HL-60 (cell line): Measurements from ENCODE around the gene TFR2.

Experiments used
- DNase-seq, 2 experiments: peaks; one replicate each; pipeline ENCODE4 v3.0.0-alpha.2; 2010 to 2020; ENCODE audit warnings: low read depth in 1 of 2, low spot score in 1 of 2
- H3K27ac ChIP-seq: fragments of 250-450 bp; sonication (Bioruptor Pico); replicated peaks from 2 replicates; pipeline ENCODE4 v1.5.1; 2020; ENCODE audit warnings: mild to moderate bottlenecking, moderate library complexity
- H3K27me3 ChIP-seq: fragments of 250-450 bp; sonication (Bioruptor Pico); 2 replicates; pipeline ENCODE4 v1.5.1; 2021; ENCODE audit warnings: mild to moderate bottlenecking, moderate library complexity; ENCODE audit not compliant: insufficient read depth, poor library complexity, severe bottlenecking
- H3K4me3 ChIP-seq: replicated peaks from 2 replicates; pipeline ENCODE4 v1.5.1; 2011; ENCODE audit warnings: mild to moderate bottlenecking, control low read depth, low read length; ENCODE audit not compliant: insufficient read depth
- CTCF ChIP-seq: IDR thresholded peaks from one replicate; pipeline ENCODE4 v1.5.1; 2011; ENCODE audit warnings: low read length, control low read depth, inconsistent platforms; ENCODE audit not compliant: insufficient read depth
- GABPA ChIP-seq: IDR thresholded peaks from 2 replicates; pipeline ENCODE4 v1.6.1; 2012; ENCODE audit warnings: low read depth
- POLR2AphosphoS5 ChIP-seq: IDR thresholded peaks from 2 replicates; pipeline ENCODE4 v1.6.1; 2012; ENCODE audit warnings: low read depth
- REST ChIP-seq: IDR thresholded peaks from 2 replicates; pipeline ENCODE4 v1.6.1; 2012; ENCODE audit warnings: low read depth; ENCODE audit not compliant: insufficient replicate concordance
- SPI1 ChIP-seq: IDR thresholded peaks from 2 replicates; pipeline ENCODE4 v1.6.1; 2012; ENCODE audit warnings: low read depth, mild to moderate bottlenecking, borderline replicate concordance
- long read RNA-seq: library from polyadenylated mRNA; unstranded; transcript quantifications from one replicate; pipeline ENCODE4 v2.0.0, GENCODE V29; 2020

TFR2 gene
- long read RNA-seq, transcript TFR2-212 (15 exons, 2,421 nt): major isoform, 13 of 77 reads
- long read RNA-seq, partial matches to known transcripts: 22 of 77 reads
- long read RNA-seq, other reads (novel, unspliced or antisense): 42 of 77 reads

- TF ChIP-seq CTCF: no peak
- no peak for TF ChIP-seq REST
- TF ChIP-seq GABPA: no peak
- TF ChIP-seq POLR2AphosphoS5: no peak
- TF ChIP-seq SPI1: no peak
- Histone ChIP-seq H3K4me3 (no peak within 1 kb of the TSS), H3K27me3 (no peaks in the 10 kb centered on the region), H3K27ac (no peak within 1 kb of the TSS)
- no peak for DNase-seq
Measured at GRCh38 chr7:100641463-100641859, at the start of gene TFR2. Gene TFR2 (minus strand): TSS chr7:100641552. CDS start chr7:100641509, 43 bp downstream.

- Histone ChIP-seq H3K27ac (no peak overlapping the region), H3K4me3 (no peak overlapping the region), H3K27me3 (no peaks in the 10 kb centered on the region)
- TF ChIP-seq GABPA: no peak
- no peak for TF ChIP-seq POLR2AphosphoS5
- no peak for TF ChIP-seq SPI1
- TF ChIP-seq CTCF: no peak
- no peak for TF ChIP-seq REST
- DNase-seq: no peak
Measured at GRCh38 chr7:100689230-100690135, 48.1 kb upstream of the TFR2 start.

GRCh38 chr7:100688326-100688860 lies 47.0 kb upstream of the TFR2 start:
- Histone ChIP-seq H3K4me3 (no peak overlapping the region), H3K27ac (no peak overlapping the region), H3K27me3 (no peaks in the 10 kb centered on the region)
- TF ChIP-seq SPI1: no peak
- TF ChIP-seq CTCF: no peak
- TF ChIP-seq REST: no peak
- TF ChIP-seq POLR2AphosphoS5: no peak
- no peak for TF ChIP-seq GABPA
- no peak for DNase-seq
